CD14-positive monocyte (primary cell): ENCODE results near the gene CHRNA9. TPM values are rescaled to one million over a fixed set of nuclear protein-coding genes. Genes with fewer than 3 reads are reported as not detected.

ENCODE experiments used
- DNase-seq, 3 donors: peaks; one replicate each; pipeline ENCODE4 v3.0.0-alpha.2; 2011 to 2022
- H2AFZ ChIP-seq: 2 replicates; pipeline ENCODE4 v1.6.0; 2012; ENCODE audit warnings: mild to moderate bottlenecking, low read depth, low read length, inconsistent platforms; ENCODE audit not compliant: insufficient read depth, poor library complexity, severe bottlenecking
- H3K27ac ChIP-seq, 2 donors: 1 replicate in 1 of 2; 2 replicates in 1 of 2; pipeline ENCODE4 v1.5.1; 2012 to 2013; ENCODE audit warnings: low read length in 2 of 2, control low read depth in 1 of 2, inconsistent platforms in 1 of 2, low read depth in 1 of 2, mild to moderate bottlenecking in 1 of 2
- H3K27me3 ChIP-seq, 2 donors: one replicate each; pipeline versions ENCODE4 v1.6.0 to v1.6.1; 2011 to 2013; ENCODE audit warnings: low read length in 2 of 2; ENCODE audit not compliant: control insufficient read depth in 2 of 2, insufficient read depth in 2 of 2
- H3K36me3 ChIP-seq, 2 donors: replicated peaks in 1 of 2; 1 replicate in 1 of 2; 2 replicates in 1 of 2; pipeline versions ENCODE4 v1.5.1 to v1.6.1; 2012 to 2013; ENCODE audit warnings: low read length in 2 of 2, control low read depth in 1 of 2, inconsistent platforms in 1 of 2, mild to moderate bottlenecking in 1 of 2; ENCODE audit not compliant: insufficient read depth in 2 of 2, control insufficient read depth in 1 of 2
- H3K4me1 ChIP-seq, 2 donors: 1 replicate in 1 of 2; 2 replicates in 1 of 2; pipeline versions ENCODE4 v1.5.1 to v1.6.1; 2012 to 2013; ENCODE audit warnings: low read length in 2 of 2, control low read depth in 1 of 2, inconsistent platforms in 1 of 2, mild to moderate bottlenecking in 1 of 2, moderate library complexity in 1 of 2; ENCODE audit not compliant: insufficient read depth in 2 of 2, control insufficient read depth in 1 of 2
- H3K4me2 ChIP-seq: replicated peaks from 2 replicates; pipeline ENCODE3; 2012; ENCODE audit warnings: low read length, moderate library complexity, mild to moderate bottlenecking; ENCODE audit not compliant: poor library complexity, severe bottlenecking; ENCODE audit errors: extremely low read depth
- H3K4me3 ChIP-seq, 3 experiments: fragments of 200-600 bp in 1 of 3; sonication (generic) in 1 of 3; replicated peaks in 1 of 3; 1 replicate in 2 of 3; 2 replicates in 1 of 3; pipeline ENCODE4 v1.5.1; 2011 to 2013; ENCODE audit warnings: low read length in 3 of 3, mild to moderate bottlenecking in 3 of 3, control low read depth in 2 of 3, low read depth in 2 of 3, inconsistent platforms in 1 of 3, moderate library complexity in 1 of 3
- H3K79me2 ChIP-seq: 2 replicates; pipeline ENCODE4 v1.6.0; 2012; ENCODE audit warnings: mild to moderate bottlenecking, control low read depth, inconsistent platforms, low read length, moderate library complexity; ENCODE audit not compliant: insufficient read depth
- H3K9ac ChIP-seq: 2 replicates; pipeline ENCODE4 v1.6.0; 2017; ENCODE audit warnings: low read length, mild to moderate bottlenecking; ENCODE audit not compliant: insufficient read depth, poor library complexity, severe bottlenecking
- H3K9me3 ChIP-seq, 2 donors: replicated peaks in 1 of 2; 1 replicate in 1 of 2; 2 replicates in 1 of 2; pipeline versions ENCODE4 v1.5.1 to v1.6.1; 2012 to 2013; ENCODE audit warnings: low read length in 2 of 2, control low read depth in 1 of 2; ENCODE audit not compliant: control insufficient read depth in 1 of 2, insufficient read depth in 1 of 2
- H4K20me1 ChIP-seq: 2 replicates; pipeline ENCODE4 v1.6.0; 2012; ENCODE audit warnings: mild to moderate bottlenecking, low read length, control low read depth, moderate library complexity; ENCODE audit not compliant: insufficient read depth
- H3K27ac Mint-ChIP-seq, 7 donors: one replicate each; pipeline ENCODE4 v1.8.0; 2020; ENCODE audit warnings: mild to moderate bottlenecking in 7 of 7, mixed read lengths in 7 of 7, moderate library complexity in 6 of 7, inconsistent platforms in 2 of 7
- H3K27me3 Mint-ChIP-seq, 3 donors: one replicate each; pipeline ENCODE4 v1.8.0; 2021 to 2022; ENCODE audit warnings: low read depth in 3 of 3, mild to moderate bottlenecking in 3 of 3, mixed read lengths in 3 of 3, moderate library complexity in 3 of 3, inconsistent platforms in 1 of 3
- H3K36me3 Mint-ChIP-seq, 2 donors: one replicate each; pipeline ENCODE4 v1.8.0; 2020; ENCODE audit warnings: mixed read lengths in 2 of 2, inconsistent platforms in 1 of 2, mild to moderate bottlenecking in 1 of 2
- H3K4me1 Mint-ChIP-seq: one replicate; pipeline ENCODE4 v1.8.0; 2020; ENCODE audit warnings: mild to moderate bottlenecking, mixed read lengths
- H3K4me3 Mint-ChIP-seq, 2 donors: one replicate each; pipeline ENCODE4 v1.8.0; 2020; ENCODE audit warnings: mild to moderate bottlenecking in 2 of 2, mixed read lengths in 2 of 2, moderate library complexity in 1 of 2
- H3K9me3 Mint-ChIP-seq, 7 donors: one replicate each; pipeline ENCODE4 v1.8.0; 2020 to 2022; ENCODE audit warnings: mixed read lengths in 7 of 7, mild to moderate bottlenecking in 6 of 7, moderate library complexity in 6 of 7, inconsistent platforms in 2 of 7
- CTCF ChIP-seq: fragments of 200-600 bp; IDR thresholded peaks from one replicate; pipeline ENCODE4 v1.8.0; 2022; ENCODE audit warnings: antibody characterized with exemption, mild to moderate bottlenecking
- WGBS: methylation state at CpG from one replicate; pipeline ENCODE4 v1.1.5; 2013; ENCODE audit warnings: missing lambda C conversion rate; ENCODE audit not compliant: insufficient coverage; 5-methylcytosine and 5-hydroxymethylcytosine counted together
- intact Hi-C, 2 donors: fragments of 100-400 bp; cut with micrococcal nuclease; formaldehyde crosslinking; loops; one replicate each; pipeline versions ENCODE4 v1.15.0 to v1.15.1; 2023
- polyA plus RNA-seq, 3 donors: library from polyadenylated mRNA; depleted of rRNA in 1 of 3; unstranded in 2 of 3; stranded (reverse) in 1 of 3; fragments of 300-500 nt in 2 of 3; fragments of >200 nt in 1 of 3; fragmentation: Illumina TruSeq in 2 of 3; gene quantifications; 1 replicate in 2 of 3; 2 replicates in 1 of 3; pipeline ENCODE4 v1.2.3, GENCODE V29; 2012 to 2021

CHRNA9 gene
- polyA plus RNA-seq, 3 donors, result not detected

- WGBS, result 93% methylated on average over 3 of the region's 7 CpGs
- Mint-ChIP-seq H3K4me1 (peaks cover 6% of the 10 kb centered on the region), H3K36me3 (no peaks in the 10 kb centered on the region), H3K27me3 (peaks cover 0 to 1% (median 0%) of the 10 kb centered on the region in 3 donors), H3K27ac (no peak overlapping the region), H3K9me3 (no peaks in the 10 kb centered on the region), H3K4me3 (no peak overlapping the region)
- H3K27ac ChIP-seq, result no peak overlapping the region
- no peaks in the 10 kb centered on the region for H3K9me3 ChIP-seq
- no peak overlapping the region for H3K9ac ChIP-seq
- H3K36me3 ChIP-seq, result no peaks in the 10 kb centered on the region
- no peaks in the 10 kb centered on the region for H3K27me3 ChIP-seq
- TF ChIP-seq CTCF, result no peak
- no peaks in the 10 kb centered on the region for H4K20me1 ChIP-seq
- H2AFZ ChIP-seq, result no peak overlapping the region
- no peaks in the 10 kb centered on the region for H3K79me2 ChIP-seq
- H3K4me1 ChIP-seq, result no peaks in the 10 kb centered on the region
- H3K4me2 ChIP-seq, result no peak overlapping the region
- H3K4me3 ChIP-seq, result no peak overlapping the region
- DNase-seq, result no peak
- intact Hi-C loops, result no loop called here
Observed at GRCh38 chr4:40395908-40396793, 61.0 kb downstream of the CHRNA9 start.

GRCh38 chr4:40399578-40399977, 64.4 kb downstream of the CHRNA9 start:
- Histone ChIP-seq H3K79me2 (no peaks in the 10 kb centered on the region), H3K4me2 (no peak overlapping the region), H2AFZ (no peak overlapping the region), H4K20me1 (no peaks in the 10 kb centered on the region), H3K9me3 (no peaks in the 10 kb centered on the region), H3K4me3 (no peak overlapping the region), H3K27ac (no peak overlapping the region), H3K9ac (no peak overlapping the region), H3K27me3 (no peaks in the 10 kb centered on the region), H3K4me1 (no peaks in the 10 kb centered on the region), H3K36me3 (no peaks in the 10 kb centered on the region)
- DNase-seq, result no peak
- intact Hi-C loops, result no loop called here
- Mint-ChIP-seq H3K36me3 (no peaks in the 10 kb centered on the region), H3K27me3 (peaks cover 1 to 3% (median 3%) of the 10 kb centered on the region in 3 donors), H3K4me1 (peaks cover 2% of the 10 kb centered on the region), H3K27ac (peak overlapping the region in 1 of 7 donors; percentile 39), H3K4me3 (no peak overlapping the region), H3K9me3 (no peaks in the 10 kb centered on the region)
- no peak for TF ChIP-seq CTCF
- 97% methylated on average over 3 of the region's 3 CpGs for WGBS
